Activated CD4-positive, alpha-beta T cell treated with anti-CD3 and anti-CD28 coated beads for 1 hour (primary cell): Measurements from ENCODE around the gene PITPNC1.
"Not testable (repeated sequence)": the region's sequence is repeated elsewhere in the genome, so short reads cannot be mapped to it uniquely, and the experiment has no call there.

Experiments
- DNase-seq: peaks from one replicate; pipeline ENCODE4 v3.0.0-alpha.2; 2020

The PITPNC1 gene

DNA sequence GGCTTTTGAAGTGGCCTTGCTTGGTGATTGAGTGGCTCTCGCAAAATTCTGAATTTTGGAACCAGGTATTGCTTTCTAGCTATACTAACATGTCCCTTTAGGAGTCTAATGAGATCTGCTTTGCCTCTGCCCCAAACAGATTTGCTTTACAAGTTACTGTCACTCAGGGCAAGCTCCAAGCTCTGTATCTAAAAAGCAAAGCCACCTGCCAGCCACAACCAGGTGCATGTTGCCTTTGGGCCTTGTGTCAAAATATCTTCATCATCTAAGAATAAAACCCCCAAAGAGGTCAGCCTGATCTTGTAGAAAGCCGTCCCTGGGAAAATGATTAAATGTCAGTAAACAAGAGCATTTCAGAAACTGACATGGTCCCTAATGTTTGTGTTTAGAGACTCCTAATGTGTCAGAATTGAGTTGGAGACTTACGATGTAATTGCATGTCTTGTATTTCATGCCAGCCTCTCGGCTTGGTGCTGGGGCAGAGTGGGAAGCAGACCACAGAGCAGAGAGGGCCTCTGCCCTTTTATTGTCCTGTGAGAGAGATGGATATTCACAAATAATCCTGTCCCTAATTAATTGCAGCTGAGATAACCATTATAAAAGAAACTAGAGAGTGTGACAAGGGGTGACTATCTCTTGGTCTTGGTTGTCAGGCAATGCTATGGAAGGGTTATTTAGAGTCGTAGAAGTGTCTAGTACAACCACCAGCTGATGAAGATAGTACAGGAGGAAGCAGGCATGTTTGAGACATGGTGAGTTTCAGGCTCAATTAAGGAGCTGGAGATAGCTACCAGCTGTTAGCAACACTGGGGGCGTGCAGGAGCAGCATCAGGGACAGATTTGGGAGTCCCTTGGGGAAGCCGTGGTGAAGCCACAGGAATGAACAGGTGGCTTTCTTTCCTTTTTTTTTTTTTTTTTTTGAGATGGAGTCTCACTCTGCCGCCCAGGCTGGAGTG is 90.7 kb downstream of the PITPNC1 start:
- no peak for DNase-seq

GRCh38 chr17:67469208-67469980 is 92.3 kb downstream of the PITPNC1 start:
- DNase-seq = no peak

GRCh38 chr17:67470163-67470562 is 93.1 kb downstream of the PITPNC1 start:
- DNase-seq = no peak

DNA sequence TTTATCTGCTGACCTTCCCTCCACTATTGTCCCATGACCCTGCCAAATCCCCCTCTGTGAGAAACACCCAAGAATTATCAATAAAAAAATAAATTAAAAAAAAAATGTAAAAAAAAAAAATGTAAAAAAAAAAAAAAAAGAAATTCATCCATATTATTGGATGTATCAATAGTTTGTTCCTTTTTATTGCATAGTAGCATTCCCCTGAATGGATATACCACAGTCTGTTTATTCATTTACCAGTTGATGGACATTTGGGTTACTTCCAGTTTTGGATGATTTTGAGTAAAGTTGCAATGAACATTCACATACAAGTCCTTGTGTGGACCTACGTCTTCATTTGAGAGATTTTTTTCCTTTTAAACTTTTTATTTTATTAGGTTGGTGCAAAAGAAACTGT is 94.0 kb downstream of the PITPNC1 start:
- DNase-seq = no peak

DNA sequence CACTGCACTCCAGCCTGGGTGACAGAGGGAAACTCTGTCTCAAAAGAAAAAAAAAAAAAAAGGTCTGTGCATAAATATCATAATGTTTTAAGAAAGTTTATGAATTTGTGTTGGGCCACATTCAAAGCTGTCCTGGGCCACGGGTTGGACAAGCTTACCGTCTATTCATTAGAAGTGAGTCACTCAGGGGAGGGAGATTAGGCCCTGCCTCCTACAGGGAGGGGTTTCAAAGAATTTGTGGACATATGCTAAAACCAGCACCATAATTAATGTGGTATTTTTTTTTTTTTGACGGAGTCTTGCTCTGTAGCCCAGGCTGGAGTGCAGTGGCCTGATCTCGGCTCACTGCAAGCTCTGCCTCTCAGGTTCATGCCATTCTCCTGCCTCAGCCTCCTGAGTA is 95.5 kb downstream of the PITPNC1 start:
- not testable (repeated sequence) for DNase-seq

- DNase-seq = no peak
Measured at GRCh38 chr17:67474081-67474661, 97.1 kb downstream of the PITPNC1 start.

DNA sequence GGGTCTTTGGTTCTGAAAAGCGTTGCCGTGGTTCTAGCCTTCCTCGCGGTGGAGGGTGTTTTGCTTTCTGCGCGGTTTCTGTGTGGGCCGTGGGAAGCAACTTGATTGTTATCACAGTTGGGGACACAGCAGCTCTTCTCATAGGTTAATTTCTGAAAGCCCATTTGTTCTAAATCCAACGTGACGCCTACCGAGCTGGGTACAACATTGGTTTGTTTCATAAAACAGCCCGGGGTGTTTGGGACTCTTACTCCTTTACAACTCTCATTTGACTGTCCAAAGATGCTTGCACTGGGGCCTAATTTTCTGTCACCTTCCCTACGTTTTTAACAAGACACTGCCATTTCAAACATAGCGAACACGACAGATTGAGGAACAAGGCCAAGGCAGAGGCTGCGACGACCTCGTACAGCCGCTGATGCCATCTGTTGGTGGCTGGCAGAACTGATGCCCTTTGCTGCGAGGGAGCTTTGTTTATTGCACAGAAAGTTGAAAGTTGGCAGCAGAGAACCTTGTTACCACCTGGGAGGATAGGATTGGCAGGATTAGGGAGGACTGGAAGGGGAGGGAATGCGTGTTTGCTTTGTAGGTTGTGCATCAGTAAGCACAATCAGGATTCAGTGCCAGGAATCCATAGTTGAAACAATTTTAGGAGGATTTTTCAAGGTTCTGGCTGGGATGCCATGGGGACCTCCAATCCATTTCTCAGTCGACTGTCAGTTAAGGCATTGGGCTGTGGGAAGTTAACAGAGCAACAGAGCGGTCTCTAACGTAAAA is 98.3 kb downstream of the PITPNC1 start:
- DNase-seq = peak; percentile 78

DNA sequence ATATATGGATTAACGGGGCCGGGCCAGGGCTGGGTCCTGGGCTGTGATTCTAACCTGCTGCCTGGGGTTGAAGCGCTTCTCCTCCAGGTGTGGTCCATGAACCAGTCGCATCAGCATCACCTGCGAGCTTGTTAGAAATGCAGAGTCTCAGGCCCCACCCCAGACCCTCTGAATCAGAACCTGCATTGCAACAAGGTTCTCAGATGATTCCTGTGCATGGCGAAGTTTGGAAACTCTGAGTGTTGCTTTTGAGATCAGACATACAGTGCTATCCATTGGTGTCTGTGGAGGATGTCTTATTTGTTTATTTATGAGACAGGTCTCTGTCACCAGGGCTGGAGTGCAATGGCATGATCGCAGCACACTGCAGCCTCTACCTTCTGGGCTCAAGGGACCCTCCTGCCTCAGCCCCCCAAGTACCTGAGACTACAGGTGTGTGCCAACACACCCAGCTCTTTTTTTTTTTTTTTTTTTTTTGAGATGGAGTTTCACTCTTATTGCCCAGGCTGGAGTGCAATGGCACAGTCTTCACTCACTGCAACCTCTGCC is 99.8 kb downstream of the PITPNC1 start:
- no peak for DNase-seq

DNA sequence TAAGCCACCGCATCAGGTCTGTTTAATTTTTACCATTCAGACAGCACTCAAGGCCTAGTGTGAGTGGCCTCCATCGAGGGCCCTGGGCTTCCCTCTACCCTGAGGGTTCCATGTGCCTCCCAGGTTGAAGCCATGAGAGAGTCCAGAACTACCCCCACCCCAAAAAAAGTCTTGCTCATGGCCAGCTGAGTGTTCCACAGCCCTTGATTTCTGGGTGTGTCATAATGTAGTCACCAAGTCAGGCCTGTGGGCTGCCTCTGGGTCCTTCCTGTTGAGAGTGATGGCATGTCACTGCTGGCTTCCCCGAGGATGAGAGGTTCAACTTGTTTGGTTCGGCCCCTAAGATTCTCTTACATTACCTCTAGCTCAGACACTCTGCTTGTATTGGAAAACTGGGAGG is 100.6 kb downstream of the PITPNC1 start:
- no peak for DNase-seq

- DNase-seq = no peak
Measured at GRCh38 chr17:67478401-67479041, 101.4 kb downstream of the PITPNC1 start.

GRCh38 chr17:67479148-67479547 is 102.1 kb downstream of the PITPNC1 start:
- no peak for DNase-seq

GRCh38 chr17:67480959-67481358 is 103.9 kb downstream of the PITPNC1 start:
- not testable (repeated sequence) for DNase-seq

DNA sequence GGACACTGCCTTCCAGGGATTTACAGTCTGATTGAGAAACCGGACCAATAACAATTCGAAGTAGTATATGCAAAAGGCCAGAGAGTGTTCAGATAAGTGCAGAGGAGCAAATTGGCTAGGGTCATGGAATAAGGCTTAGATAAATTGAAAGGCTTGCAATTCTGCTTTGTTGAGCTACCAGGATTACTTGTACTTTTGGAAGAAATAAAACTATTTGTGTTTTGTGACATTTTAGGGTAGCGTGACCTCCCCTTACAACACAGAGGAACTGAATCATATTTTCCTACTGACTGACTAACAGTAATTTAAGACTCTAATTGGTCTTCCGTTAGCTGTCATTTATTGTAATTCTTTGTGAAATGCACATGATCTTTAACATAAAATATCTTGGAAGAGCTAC is 104.7 kb downstream of the PITPNC1 start:
- no peak for DNase-seq

DNA sequence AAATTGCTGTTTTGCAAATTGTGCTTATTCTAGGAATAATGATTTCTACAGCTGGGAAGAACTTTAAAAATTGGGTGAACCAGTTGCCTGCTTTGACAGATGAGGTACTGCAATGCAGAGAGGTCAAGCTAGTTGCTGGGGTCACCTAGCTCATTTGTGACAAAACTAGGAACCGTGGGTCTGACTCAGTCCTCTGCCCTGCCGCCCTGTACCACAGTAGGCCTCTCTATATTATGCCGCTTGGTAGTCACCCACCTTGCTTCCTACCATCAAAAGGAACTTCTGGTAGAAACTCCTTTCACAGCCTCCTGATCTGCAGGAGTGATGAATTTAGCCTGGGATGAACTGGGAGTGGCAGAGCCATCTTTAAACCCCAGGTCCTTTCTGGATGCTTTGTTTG is 105.7 kb downstream of the PITPNC1 start:
- DNase-seq = no peak

- DNase-seq = no peak
Measured at GRCh38 chr17:67484261-67484660, 107.2 kb downstream of the PITPNC1 start.

GRCh38 chr17:67485666-67486065 is 108.6 kb downstream of the PITPNC1 start:
- DNase-seq = no peak

GRCh38 chr17:67487506-67487905 is 110.4 kb downstream of the PITPNC1 start:
- no peak for DNase-seq

DNA sequence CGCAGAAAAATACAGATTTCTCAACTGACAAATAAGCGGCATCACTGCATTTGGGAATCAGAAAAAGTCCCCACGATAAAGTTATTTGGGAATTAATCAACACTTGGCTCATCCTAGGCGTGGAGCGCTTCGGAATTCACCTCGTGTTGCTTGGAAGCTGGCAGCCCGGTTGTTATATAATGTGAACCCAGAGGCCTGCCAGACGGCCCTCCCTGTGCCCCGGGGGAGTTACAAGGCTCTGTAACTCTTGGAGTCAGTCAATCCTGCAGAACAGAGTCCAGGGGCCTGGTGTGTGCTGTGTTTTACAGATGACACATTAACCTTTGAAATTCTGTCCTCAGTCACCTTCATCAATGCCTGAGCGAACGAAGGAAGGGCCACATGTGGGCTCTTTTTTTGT is 111.1 kb downstream of the PITPNC1 start:
- DNase-seq = no peak

DNA sequence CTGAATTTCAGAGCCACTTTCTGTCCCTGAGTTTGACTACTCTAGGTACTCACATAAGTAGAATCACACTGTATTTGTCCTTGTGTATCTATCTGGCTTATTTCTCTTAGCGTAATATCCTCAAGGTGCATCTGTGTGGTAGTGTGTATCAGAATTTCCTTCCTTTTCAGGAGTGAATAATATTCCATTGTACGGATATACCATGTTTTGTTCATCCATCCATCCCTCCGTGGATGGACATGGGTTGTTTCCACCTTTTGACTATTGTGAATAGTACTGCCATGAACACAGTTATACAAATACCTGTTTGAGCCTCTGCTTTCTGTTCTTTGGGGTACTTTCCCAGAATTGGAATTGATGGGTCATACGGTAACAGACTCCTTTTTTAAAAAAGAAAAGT is 111.7 kb downstream of the PITPNC1 start:
- no peak for DNase-seq

GRCh38 chr17:67489273-67489672 is 112.2 kb downstream of the PITPNC1 start:
- no peak for DNase-seq

DNA sequence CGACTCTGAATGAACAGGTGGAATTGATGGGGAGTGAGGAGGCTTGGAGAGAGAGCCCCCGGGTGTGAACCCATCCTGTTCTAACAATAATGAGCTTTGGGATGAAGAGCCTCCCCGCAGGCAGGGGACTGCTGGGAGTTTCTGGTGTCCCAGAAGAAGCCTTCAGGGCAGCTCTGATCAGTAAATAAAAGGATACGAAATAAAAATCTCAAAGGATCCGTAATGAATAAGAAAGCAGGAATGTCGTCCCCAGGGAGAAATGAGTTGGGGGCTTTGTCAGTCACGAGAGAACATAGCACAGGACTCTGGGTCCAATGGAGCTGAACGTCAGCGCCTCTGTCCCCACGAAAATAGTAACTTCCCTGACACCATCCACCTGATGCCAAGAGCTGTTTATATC is 113.4 kb downstream of the PITPNC1 start:
- no peak for DNase-seq
